ENCODE data around the gene DHRS11.

DHRS11 gene

GRCh38 chr17:36591434-36592315, at the start of gene DHRS11:
TSS of gene DHRS11 (plus strand) at chr17:36591879. CDS start at chr17:36592010, 131 bp downstream.
- DNase-seq: peak; percentile 86

- DNase-seq: no peak
Measured at GRCh38 chr17:36542755-36543154, 48.9 kb upstream of the DHRS11 start.

- peak; percentile 23 for DNase-seq
Measured at GRCh38 chr17:36544044-36544306, 47.7 kb upstream of the DHRS11 start.

GRCh38 chr17:36544307-36545076, 47.2 kb upstream of the DHRS11 start, which contains the start of gene GGNBP2:
TSS of gene GGNBP2 (plus strand) at chr17:36544919. CDS start at chr17:36545725, 806 bp downstream.
- DNase-seq: peak; percentile 94

GRCh38 chr17:36545077-36545464, 46.6 kb upstream of the DHRS11 start:
- DNase-seq: no peak

- DNase-seq: peak; percentile 99
Measured at GRCh38 chr17:36545465-36546417, 45.9 kb upstream of the DHRS11 start.

- no peak for DNase-seq
Measured at GRCh38 chr17:36546418-36547093, 45.1 kb upstream of the DHRS11 start.

- DNase-seq: no peak
Measured at GRCh38 chr17:36547776-36548175, 43.9 kb upstream of the DHRS11 start.

GRCh38 chr17:36550491-36551417, 40.9 kb upstream of the DHRS11 start:
- no peak for DNase-seq

GRCh38 chr17:36553459-36553858, 38.2 kb upstream of the DHRS11 start:
- DNase-seq: no peak

GRCh38 chr17:36566081-36566480, 25.6 kb upstream of the DHRS11 start:
- DNase-seq: no peak

- DNase-seq: no peak
Measured at GRCh38 chr17:36575028-36575427, 16.7 kb upstream of the DHRS11 start.

GRCh38 chr17:36576793-36577192, 14.9 kb upstream of the DHRS11 start:
- no peak for DNase-seq

- no peak for DNase-seq
Measured at GRCh38 chr17:36578671-36579070, 13.0 kb upstream of the DHRS11 start.

GRCh38 chr17:36583787-36584186, 7.9 kb upstream of the DHRS11 start:
- DNase-seq: no peak

- no peak for DNase-seq
Measured at GRCh38 chr17:36586138-36586537, 5.5 kb upstream of the DHRS11 start.

- DNase-seq: no peak
Measured at GRCh38 chr17:36590082-36590481, 1.6 kb upstream of the DHRS11 start.

GRCh38 chr17:36592316-36592715, 637 bp downstream of the DHRS11 start:
- peak; percentile 20 for DNase-seq

GRCh38 chr17:36592716-36593321, 1.1 kb downstream of the DHRS11 start:
- no peak for DNase-seq

- no peak for DNase-seq
Measured at GRCh38 chr17:36593656-36594316, 2.1 kb downstream of the DHRS11 start.

Measured in activated CD4-positive, alpha-beta T cell treated with anti-CD3 and anti-CD28 coated beads for 48 hours (primary cell).